BE2C (cell line): ENCODE data around the gene LARP1.

Experiments used
- DNase-seq: peaks from one replicate; pipeline ENCODE4 v3.0.0-alpha.2; 2020
- H3K27me3 ChIP-seq: fragments of 250-450 bp; sonication (Bioruptor Pico); 2 replicates; pipeline ENCODE4 v1.5.1; 2020; ENCODE audit warnings: mild to moderate bottlenecking
- H3K36me3 ChIP-seq: fragments of 250-450 bp; sonication (Bioruptor Pico); 2 replicates; pipeline ENCODE4 v1.5.1; 2020; ENCODE audit warnings: mild to moderate bottlenecking
- H3K4me1 ChIP-seq: fragments of 250-450 bp; sonication (Bioruptor Pico); 2 replicates; pipeline ENCODE4 v1.5.1; 2020
- H3K4me3 ChIP-seq: 2 replicates; pipeline ENCODE4 v1.5.1; 2011; ENCODE audit warnings: low read depth, low read length
- H3K9me3 ChIP-seq: fragments of 250-450 bp; sonication (Bioruptor Pico); 2 replicates; pipeline ENCODE4 v1.5.1; 2020
- TF ChIP-seq, protein P1 (sequence below): IDR thresholded peaks from 2 replicates; pipeline ENCODE4 v1.5.1; 2012; ENCODE audit warnings: mild to moderate bottlenecking, low read depth, low read length

Gene LARP1

DNA sequence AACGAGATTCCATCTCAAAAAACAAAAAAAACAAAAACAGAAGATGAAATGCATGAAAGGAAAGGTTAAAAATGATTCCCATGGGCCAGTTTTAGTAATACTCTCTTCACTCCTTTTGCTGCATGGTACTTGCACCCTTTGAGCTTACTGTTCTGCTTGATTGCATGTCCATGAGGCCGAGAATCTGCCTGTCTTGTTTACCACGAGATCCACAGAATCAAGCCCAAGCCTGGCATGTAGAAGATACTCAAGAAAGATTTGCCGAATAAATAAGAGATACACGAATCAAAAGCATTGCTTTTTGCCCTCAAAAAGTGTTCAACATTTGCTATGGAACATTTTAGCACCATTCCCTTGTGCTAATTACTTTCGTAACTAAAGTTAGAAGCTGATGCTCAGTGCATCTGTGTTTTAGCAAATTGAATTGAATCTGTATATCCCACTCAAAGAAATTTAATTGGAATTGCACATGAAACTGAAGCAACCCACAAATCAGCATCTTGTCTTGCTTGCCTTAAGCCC lies 94.1 kb downstream of the LARP1 start:
- peaks cover 17% of the 10 kb centered on the region for H3K4me1 ChIP-seq
- no peaks in the 10 kb centered on the region for H3K36me3 ChIP-seq
- H3K27me3 ChIP-seq = no peaks in the 10 kb centered on the region
- DNase-seq = no peak
- TF ChIP-seq, protein P1, sequence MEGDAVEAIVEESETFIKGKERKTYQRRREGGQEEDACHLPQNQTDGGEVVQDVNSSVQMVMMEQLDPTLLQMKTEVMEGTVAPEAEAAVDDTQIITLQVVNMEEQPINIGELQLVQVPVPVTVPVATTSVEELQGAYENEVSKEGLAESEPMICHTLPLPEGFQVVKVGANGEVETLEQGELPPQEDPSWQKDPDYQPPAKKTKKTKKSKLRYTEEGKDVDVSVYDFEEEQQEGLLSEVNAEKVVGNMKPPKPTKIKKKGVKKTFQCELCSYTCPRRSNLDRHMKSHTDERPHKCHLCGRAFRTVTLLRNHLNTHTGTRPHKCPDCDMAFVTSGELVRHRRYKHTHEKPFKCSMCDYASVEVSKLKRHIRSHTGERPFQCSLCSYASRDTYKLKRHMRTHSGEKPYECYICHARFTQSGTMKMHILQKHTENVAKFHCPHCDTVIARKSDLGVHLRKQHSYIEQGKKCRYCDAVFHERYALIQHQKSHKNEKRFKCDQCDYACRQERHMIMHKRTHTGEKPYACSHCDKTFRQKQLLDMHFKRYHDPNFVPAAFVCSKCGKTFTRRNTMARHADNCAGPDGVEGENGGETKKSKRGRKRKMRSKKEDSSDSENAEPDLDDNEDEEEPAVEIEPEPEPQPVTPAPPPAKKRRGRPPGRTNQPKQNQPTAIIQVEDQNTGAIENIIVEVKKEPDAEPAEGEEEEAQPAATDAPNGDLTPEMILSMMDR = no peak
- H3K4me3 ChIP-seq = peak overlapping the region; percentile 64
- H3K9me3 ChIP-seq = no peaks in the 10 kb centered on the region

DNA sequence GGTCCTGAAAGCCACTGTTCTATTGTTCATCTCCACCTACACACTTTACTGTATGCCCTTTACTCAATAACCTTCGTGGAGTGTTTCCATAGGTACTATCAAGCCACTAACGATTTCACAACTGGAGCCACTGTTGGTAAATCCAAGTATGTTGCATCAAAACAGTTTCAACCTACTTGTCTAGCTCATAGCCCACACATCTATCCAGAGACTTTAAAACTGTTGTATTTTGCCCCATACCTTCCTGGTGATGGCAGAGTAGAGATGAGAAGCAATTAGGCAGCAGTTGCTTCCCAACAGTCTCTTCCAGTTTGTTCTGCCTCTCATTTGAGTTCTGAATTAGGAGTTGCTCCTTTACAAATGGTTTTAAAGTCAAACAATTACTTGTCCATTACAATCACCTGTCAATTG lies 94.6 kb downstream of the LARP1 start:
- no peak for DNase-seq
- Histone ChIP-seq H3K27me3 (no peaks in the 10 kb centered on the region), H3K4me1 (peaks cover 13% of the 10 kb centered on the region), H3K36me3 (no peaks in the 10 kb centered on the region), H3K9me3 (no peaks in the 10 kb centered on the region), H3K4me3 (peak overlapping the region; percentile 64)
- TF ChIP-seq, protein P1 = no peak

DNA sequence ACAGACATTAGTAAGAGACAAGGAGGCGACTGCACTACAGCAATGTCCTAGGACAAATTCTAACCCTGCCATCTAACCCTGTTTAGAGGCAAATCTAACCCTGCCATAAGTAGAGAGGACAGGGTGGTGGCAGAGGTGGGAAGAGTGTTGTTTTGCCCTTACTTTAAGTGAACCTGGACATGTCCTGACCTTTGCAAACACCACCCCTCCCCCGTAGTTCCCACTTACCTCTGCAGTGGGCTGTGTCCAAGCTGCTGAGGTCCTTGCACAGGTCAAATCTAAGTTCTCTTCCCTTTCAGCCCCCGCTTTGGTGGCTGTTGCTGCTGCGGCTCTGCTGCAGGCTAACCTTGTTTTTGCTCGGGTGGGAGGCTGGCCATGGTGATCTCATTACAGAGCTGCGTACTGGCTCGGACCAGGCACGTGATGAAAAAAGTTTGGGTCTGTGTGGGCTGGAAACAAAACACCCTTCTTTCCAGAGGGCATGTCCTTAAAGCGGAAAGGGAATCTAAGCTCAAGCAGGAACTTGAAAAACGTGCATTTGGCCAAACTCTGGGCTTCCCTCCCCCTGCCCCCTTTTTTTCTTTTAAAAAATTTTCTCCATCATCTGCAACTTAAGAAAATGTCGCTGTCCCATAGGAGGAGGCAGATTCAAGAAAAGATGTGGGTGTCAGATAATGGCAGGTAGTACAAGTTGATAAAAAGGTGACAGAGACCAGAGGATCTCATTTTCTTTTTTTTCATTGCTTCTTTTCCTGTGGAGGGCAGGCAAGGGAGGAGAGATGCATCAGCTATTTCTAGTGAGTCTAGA lies 95.3 kb downstream of the LARP1 start, which contains the start of gene FAXDC2:
Gene FAXDC2, minus strand, starts transcription at position 349 of the 808 bp plus-strand sequence. CDS start 12,425 bp downstream, outside the sequence.
- H3K4me3 ChIP-seq = peak within 1 kb of the TSS; percentile 64
- peak; percentile 72 for DNase-seq
- TF ChIP-seq, protein P1 = no peak
- no peaks in the 10 kb centered on the region for H3K36me3 ChIP-seq
- H3K9me3 ChIP-seq = no peaks in the 10 kb centered on the region
- H3K4me1 ChIP-seq = peaks cover 13% of the 10 kb centered on the region
- H3K27me3 ChIP-seq = no peaks in the 10 kb centered on the region

DNA sequence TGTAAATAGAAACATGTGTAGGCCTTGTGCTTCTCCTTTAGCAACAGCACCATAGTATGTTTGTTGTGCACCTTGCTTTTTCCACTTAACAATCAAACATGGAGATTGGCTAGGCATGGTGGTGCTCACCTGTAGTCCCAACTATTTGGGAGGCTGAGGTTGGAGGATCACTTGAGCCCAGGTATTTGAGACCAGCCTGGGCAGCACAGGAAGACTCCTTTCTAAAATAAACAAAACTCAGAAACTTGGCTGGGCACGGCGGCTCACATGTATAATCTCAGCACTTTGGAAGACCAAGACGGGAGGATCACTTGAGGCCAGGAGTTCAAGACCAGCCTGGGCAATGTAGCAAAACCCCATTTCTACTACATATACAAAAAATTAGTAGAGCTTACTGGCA lies 96.2 kb downstream of the LARP1 start:
- H3K4me1 ChIP-seq = peaks cover 13% of the 10 kb centered on the region
- TF ChIP-seq, protein P1 = no peak
- no peaks in the 10 kb centered on the region for H3K36me3 ChIP-seq
- no peak overlapping the region for H3K4me3 ChIP-seq
- no peaks in the 10 kb centered on the region for H3K9me3 ChIP-seq
- no peak for DNase-seq
- no peaks in the 10 kb centered on the region for H3K27me3 ChIP-seq

DNA sequence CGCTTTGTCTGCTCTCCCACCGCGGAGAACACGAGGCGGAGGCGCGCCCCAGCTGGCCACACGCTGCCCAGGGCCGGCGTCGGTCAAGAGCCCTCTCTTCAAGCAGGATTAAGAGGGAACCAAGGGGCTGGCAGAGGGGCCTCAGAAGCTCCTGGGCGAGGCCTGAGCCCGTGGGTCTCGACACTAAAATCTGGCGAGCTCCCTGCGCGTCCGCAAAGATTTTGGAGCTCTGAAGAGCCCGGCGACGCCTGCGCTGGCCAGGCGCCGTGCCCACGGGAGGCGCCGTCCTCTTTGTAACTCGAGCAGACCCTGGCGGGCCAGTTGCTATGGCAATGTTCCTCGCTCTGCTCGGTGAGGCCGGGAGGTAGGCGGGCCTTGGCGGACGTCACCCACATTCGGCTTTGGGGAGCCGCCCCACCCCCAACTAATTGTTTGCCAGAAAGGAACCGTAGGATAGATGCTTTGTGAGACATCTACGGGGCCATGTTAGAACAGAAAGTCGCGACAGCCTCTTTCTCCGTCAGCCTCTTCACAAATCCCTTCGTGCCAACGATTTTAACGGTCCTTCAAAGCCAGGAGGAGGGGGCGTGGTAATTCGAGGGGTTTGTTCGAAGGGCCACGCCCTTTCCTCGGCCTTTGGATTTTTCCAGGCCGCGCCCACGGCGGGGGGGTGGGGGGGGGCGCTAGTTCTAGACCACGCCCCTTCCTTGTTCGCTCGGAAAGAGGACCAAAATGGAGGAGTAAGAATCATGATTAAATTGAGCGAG lies 102.5 kb downstream of the LARP1 start:
- H3K36me3 ChIP-seq = peaks cover 3% of the 10 kb centered on the region
- no peaks in the 10 kb centered on the region for H3K9me3 ChIP-seq
- TF ChIP-seq, protein P1 = 0 out of 2 replicates have a peak, but pooled peaks have one; percentile 2
- peak; percentile 96 for DNase-seq
- peaks cover 14% of the 10 kb centered on the region for H3K4me1 ChIP-seq
- peak overlapping the region; percentile 88 for H3K4me3 ChIP-seq
- no peaks in the 10 kb centered on the region for H3K27me3 ChIP-seq
